T-helper 1 cell treated with Interleukin-12 subunit alpha and Interleukin-12 subunit beta and Interleukin-4 antibody, amounts not matched to agents 30 μg/mL and 1 μg/mL, for 36 hours (primary cell): ENCODE measurements around the gene POU2F2.
A peak's percentile ranks its signal among the peaks of the same experiment; 100 is the strongest.

ENCODE experiments used
- H3K27ac Mint-ChIP-seq: one replicate; pipeline ENCODE4 v1.8.0; 2021; ENCODE audit warnings: mild to moderate bottlenecking, mixed read lengths
- H3K27me3 Mint-ChIP-seq: one replicate; pipeline ENCODE4 v1.8.0; 2021; ENCODE audit warnings: low read depth, mixed read lengths
- H3K36me3 Mint-ChIP-seq: one replicate; pipeline ENCODE4 v1.8.0; 2021; ENCODE audit warnings: low read depth, mixed read lengths
- H3K4me1 Mint-ChIP-seq: one replicate; pipeline ENCODE4 v1.8.0; 2021; ENCODE audit warnings: low read depth, mixed read lengths
- H3K4me3 Mint-ChIP-seq: one replicate; pipeline ENCODE4 v1.8.0; 2021; ENCODE audit warnings: mild to moderate bottlenecking, moderate library complexity, mixed read lengths
- H3K9me3 Mint-ChIP-seq: one replicate; pipeline ENCODE4 v1.8.0; 2021; ENCODE audit warnings: mixed read lengths

Gene POU2F2

DNA sequence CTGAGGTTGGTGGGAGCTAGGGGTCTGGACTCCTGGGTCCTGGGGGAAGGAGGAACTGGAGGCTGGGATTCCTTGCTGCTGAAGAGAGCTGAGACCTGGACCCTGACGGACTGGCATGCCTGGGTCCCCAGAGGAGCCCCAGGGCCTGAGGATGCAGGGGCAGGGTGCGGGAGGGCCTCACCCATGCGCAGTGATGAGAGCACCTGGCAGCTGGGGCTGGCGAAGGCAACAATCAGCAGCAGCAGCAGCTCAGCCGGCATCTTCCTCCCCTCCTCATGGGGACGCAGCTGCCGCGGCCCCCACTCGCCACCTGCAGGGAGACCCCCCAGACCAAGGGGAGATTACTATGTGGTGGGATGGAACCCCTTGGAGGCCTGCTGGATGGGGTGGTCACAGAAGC lies 66.7 kb downstream of the POU2F2 start:
- H3K36me3 Mint-ChIP-seq = no peaks in the 10 kb centered on the region
- no peak overlapping the region for H3K4me3 Mint-ChIP-seq
- no peaks in the 10 kb centered on the region for H3K9me3 Mint-ChIP-seq
- H3K27me3 Mint-ChIP-seq = peaks cover 3% of the 10 kb centered on the region
- peaks cover 2% of the 10 kb centered on the region for H3K4me1 Mint-ChIP-seq
- no peak overlapping the region for H3K27ac Mint-ChIP-seq

DNA sequence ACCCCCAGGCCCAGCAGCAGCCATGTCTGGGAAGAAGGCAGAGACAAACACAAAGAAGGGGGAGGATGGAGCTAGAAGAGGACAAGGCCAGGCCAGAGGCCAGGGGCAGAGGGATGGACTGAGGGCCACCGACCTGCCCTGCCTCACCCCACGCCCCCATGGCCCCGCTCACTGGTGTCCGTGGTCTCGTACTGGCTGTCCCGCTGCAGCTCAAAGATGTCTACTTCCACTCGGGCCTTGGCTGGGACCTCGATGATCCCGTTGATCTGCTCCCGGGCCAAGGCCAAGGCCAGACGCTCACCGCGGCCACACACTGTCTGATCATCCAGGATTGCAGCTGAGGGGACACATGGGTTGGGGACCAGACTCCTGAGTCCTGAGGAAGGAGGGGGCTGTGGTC lies 67.2 kb downstream of the POU2F2 start:
- H3K9me3 Mint-ChIP-seq = no peaks in the 10 kb centered on the region
- H3K27ac Mint-ChIP-seq = no peak overlapping the region
- no peaks in the 10 kb centered on the region for H3K36me3 Mint-ChIP-seq
- H3K4me1 Mint-ChIP-seq = no peaks in the 10 kb centered on the region
- H3K4me3 Mint-ChIP-seq = no peak overlapping the region
- H3K27me3 Mint-ChIP-seq = no peaks in the 10 kb centered on the region

DNA sequence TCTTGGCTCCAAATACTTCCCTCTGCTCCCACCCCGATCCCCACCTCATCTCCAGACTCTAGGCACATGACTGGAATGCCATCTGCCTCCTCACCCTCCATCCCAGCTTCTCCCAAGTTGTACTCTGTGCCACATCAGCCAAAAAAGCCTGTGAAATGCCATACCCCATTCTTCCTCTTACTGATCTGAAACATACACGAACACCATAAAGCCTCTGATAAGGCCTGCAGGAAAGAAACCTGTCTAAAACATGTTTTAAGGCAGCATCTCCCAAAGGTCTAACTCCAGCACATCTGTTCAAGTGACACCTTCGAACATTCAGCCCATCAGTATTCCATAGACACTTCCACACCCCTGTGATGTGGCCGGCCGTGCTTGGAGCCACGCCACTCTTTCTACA lies 67.8 kb downstream of the POU2F2 start:
- no peaks in the 10 kb centered on the region for H3K36me3 Mint-ChIP-seq
- H3K27ac Mint-ChIP-seq = no peak overlapping the region
- no peaks in the 10 kb centered on the region for H3K9me3 Mint-ChIP-seq
- no peaks in the 10 kb centered on the region for H3K4me1 Mint-ChIP-seq
- no peaks in the 10 kb centered on the region for H3K27me3 Mint-ChIP-seq
- no peak overlapping the region for H3K4me3 Mint-ChIP-seq

DNA sequence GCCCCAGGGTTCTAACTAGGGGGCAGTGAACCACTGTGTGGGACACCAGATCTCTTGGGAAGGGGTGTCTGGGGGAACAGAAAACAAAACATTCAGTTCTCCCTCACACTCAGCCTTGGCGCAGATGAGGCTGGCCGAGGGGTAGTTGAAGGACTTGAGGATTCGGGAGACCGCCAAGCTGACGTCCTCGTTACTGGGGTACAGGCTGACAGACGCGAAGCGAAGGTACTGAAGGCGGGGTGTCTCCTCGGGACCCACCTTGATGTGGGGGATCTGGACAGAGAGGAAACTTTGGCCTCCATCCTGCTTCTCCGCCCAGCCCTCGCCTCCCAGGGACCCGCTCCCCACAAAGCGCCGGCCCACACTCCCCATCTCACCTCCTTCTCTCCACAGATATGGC lies 69.9 kb downstream of the POU2F2 start:
- Mint-ChIP-seq H3K36me3 (no peaks in the 10 kb centered on the region), H3K27ac (no peak overlapping the region), H3K4me1 (no peaks in the 10 kb centered on the region), H3K27me3 (no peaks in the 10 kb centered on the region), H3K4me3 (no peak overlapping the region), H3K9me3 (no peaks in the 10 kb centered on the region)

DNA sequence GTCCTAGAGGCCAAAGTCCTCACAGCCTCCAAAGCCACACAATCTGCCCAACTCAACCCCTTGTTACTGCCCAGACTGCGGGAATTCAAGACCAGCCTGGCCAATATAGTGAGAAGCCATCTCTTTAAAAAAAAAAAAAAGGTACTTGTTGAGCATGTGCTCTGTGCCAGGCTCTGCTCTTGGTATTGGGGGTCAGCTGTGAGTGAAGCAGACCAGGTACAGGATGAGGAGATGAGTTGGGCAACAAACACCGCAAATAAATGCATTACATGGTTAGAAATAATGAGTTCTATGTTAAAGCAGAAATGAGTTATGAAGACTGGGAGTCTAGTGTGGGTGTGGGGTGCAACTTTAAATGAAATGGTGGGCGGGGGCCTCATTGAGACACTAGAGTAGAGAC lies 72.1 kb downstream of the POU2F2 start:
- Mint-ChIP-seq H3K4me1 (no peaks in the 10 kb centered on the region), H3K4me3 (no peak overlapping the region), H3K27me3 (no peaks in the 10 kb centered on the region), H3K9me3 (no peaks in the 10 kb centered on the region), H3K36me3 (no peaks in the 10 kb centered on the region), H3K27ac (no peak overlapping the region)

DNA sequence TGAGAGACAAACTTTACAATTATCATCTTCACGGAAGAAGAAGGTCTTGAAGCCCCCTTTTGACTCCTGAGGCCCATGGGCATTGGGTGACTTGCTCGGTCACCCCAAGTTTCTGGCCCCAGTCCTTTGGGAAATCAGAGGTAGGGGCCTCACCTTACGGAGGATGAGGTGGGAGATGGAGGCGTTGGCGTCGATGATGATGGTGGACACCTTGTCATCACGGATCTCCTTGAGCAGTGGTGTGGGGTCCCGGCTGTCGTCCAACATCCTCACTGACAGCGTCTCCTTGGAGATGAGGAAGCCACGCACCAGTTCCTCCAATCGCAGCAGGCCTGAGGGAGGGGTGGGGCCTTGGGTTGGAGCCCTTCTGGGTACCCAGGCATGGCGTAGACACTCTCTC lies 73.0 kb downstream of the POU2F2 start:
- no peaks in the 10 kb centered on the region for H3K27me3 Mint-ChIP-seq
- no peaks in the 10 kb centered on the region for H3K4me1 Mint-ChIP-seq
- H3K27ac Mint-ChIP-seq = no peak overlapping the region
- H3K4me3 Mint-ChIP-seq = no peak overlapping the region
- no peaks in the 10 kb centered on the region for H3K9me3 Mint-ChIP-seq
- no peaks in the 10 kb centered on the region for H3K36me3 Mint-ChIP-seq

DNA sequence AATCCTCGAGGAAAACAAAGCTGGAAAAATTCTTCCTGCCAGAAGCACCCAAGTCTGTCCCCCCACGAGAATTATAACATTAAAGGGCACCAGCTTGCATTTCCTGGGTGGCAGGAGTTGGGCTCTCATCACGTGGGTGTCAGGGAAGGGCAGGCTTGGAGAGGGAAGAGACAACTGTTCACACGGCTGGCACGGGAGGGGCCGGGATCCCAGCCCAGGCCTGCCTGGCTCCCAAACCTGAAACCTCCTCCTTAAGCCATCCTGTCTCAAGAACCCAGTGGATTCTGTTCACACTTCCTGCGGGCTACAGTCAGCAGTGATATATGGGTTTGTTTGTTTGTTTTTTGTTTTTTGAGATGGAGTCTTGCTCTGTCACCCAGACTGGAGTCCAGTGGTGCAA lies 74.4 kb downstream of the POU2F2 start:
- H3K27me3 Mint-ChIP-seq = no peaks in the 10 kb centered on the region
- H3K4me3 Mint-ChIP-seq = no peak overlapping the region
- H3K36me3 Mint-ChIP-seq = no peaks in the 10 kb centered on the region
- H3K27ac Mint-ChIP-seq = no peak overlapping the region
- no peaks in the 10 kb centered on the region for H3K9me3 Mint-ChIP-seq
- no peaks in the 10 kb centered on the region for H3K4me1 Mint-ChIP-seq

DNA sequence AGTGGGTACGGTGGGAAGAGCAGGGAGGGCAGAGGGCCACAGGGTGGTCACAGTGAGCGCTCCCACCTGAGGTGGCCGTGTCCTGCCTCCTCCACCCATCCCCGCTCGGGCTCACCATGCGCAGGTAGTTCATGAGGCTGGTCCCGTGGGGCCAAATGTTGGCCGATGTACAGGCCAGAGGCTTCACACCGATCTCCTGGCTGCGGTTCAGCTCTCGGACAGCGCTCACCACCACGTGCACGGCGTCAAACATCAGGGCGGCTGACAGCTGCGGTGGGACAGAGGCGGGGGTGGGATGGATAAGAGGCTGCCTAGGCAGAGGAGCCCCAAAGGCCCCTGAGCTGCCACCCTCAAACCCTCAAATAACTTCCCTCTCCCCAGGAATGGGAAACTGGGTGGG lies 78.0 kb downstream of the POU2F2 start:
- Mint-ChIP-seq H3K27ac (no peak overlapping the region), H3K36me3 (no peaks in the 10 kb centered on the region), H3K4me3 (no peak overlapping the region), H3K9me3 (no peaks in the 10 kb centered on the region), H3K4me1 (peaks cover 12% of the 10 kb centered on the region), H3K27me3 (no peaks in the 10 kb centered on the region)

DNA sequence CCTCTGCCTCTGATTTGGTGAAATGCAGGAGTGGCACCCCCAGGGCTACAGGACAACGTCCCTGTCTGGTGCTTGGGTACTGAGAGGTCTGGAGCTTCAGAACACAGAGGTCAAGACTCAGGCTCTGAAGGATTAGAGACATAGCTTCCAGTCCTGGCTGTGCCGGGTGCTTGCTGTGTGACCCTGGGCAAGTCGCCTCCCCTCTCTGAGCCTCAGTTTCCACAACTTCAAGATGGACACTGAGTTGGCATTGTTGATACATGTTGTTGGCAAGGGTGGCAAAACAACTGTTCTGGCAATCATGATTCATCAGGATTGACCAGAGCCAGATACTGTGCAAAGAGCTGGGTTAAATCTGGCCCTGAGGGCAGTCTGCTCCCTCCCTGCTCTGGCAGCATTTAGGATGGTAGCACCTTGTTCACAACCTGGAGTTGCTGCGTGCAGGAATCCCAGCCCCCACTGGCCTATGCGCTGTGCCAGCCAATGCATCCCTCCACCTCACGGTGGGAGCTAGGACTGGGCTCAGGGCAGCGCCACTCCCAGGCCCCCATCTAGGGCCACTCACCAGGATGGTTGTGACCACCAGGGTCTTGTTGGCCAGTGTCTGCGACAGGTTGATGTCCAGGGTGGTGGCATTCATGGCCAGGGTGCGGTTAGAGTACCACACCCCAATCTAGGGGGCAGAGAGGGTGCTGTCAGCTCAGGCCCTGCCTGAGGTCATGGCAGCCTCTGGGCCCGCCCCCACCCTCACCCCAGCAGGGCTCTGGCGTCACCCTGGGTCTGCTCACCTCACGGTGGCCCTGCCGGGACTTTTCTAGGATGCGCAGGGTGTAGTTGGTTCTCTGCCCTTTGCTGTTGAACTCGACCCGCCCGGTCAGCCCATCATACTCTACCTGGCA lies 79.0 kb downstream of the POU2F2 start:
- H3K4me1 Mint-ChIP-seq = peaks cover 16% of the 10 kb centered on the region
- H3K4me3 Mint-ChIP-seq = no peak overlapping the region
- no peak overlapping the region for H3K27ac Mint-ChIP-seq
- no peaks in the 10 kb centered on the region for H3K27me3 Mint-ChIP-seq
- no peaks in the 10 kb centered on the region for H3K9me3 Mint-ChIP-seq
- H3K36me3 Mint-ChIP-seq = no peaks in the 10 kb centered on the region

DNA sequence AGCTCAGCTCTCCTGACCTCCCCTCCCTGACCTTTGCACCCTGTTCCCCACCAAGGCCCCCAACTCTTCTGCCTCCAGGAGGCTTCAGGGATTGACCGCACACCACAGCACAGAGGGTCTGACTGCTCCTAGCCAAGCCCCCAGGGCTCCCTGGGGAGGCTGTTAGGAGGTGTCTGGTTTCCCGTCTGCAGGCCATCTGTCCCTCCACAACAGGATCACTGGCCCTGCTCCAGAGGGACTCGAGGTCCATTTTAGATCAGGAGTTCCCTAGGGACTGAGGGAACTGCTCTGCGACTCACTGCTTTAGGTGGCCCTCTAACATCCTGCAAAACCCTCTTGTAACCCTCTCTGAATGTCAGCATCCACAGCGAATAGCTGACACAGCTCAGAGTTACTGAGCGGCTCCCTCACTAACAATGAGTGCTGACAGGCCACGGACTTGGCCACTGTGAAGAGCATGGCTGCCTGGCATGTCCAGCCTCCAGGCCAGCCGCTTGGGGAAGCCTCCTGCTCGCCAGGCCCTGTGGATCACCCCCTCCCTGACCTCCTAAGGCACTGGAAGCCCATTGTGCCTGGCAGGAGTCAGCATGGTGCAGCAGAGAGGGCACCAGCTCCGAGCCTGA lies 79.9 kb downstream of the POU2F2 start:
- Mint-ChIP-seq H3K27me3 (peaks cover 2% of the 10 kb centered on the region), H3K36me3 (no peaks in the 10 kb centered on the region), H3K4me3 (no peak overlapping the region), H3K9me3 (no peaks in the 10 kb centered on the region), H3K27ac (no peak overlapping the region), H3K4me1 (peaks cover 16% of the 10 kb centered on the region)

DNA sequence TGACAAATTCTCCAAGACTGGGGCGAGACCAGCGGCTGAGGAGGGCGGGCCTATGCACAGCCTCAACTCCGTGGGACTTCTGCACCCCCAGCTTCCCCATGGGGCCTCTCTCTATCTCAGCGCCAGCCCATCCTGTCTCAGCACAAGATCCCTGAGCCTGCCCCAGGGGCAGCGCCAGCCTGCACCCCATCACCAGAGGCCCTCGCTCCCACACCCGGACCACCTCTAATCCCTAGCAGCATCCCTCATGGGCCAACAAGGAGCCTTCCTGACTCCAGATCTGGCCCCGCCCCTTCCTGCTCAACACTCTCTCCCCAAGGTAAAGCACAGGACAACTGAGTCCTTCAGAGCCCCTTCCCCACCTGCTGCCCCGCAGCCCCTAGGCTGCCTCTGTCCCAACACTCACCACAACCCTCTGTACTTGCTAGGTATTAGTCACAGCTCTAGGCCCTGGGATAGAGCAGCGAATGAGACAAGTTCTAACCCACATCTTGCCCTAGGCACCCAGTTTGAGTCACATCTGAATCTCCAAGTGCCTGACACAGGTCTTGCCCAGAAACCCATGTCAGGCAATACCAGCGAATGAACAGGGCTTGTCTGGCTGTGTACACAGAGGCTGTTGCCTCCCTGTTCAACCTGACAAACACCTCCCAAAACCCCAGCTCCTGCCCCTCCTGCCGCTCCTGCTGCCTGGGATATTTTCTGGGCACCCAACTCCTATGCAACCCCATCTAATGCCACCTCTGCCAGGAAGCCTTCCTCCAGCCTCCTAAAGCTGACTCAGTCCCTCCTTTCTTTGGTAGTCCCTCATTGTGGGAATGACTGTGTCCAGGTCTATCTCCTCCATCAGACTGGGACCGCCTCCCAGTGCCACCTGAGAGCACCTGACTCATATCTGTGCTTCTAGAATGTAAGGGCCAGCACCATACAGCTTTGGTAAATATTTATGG lies 80.8 kb downstream of the POU2F2 start:
- peak overlapping the region; percentile 63 for H3K27ac Mint-ChIP-seq
- peaks cover 16% of the 10 kb centered on the region for H3K4me1 Mint-ChIP-seq
- no peak overlapping the region for H3K4me3 Mint-ChIP-seq
- H3K36me3 Mint-ChIP-seq = no peaks in the 10 kb centered on the region
- H3K9me3 Mint-ChIP-seq = no peaks in the 10 kb centered on the region
- peaks cover 5% of the 10 kb centered on the region for H3K27me3 Mint-ChIP-seq

DNA sequence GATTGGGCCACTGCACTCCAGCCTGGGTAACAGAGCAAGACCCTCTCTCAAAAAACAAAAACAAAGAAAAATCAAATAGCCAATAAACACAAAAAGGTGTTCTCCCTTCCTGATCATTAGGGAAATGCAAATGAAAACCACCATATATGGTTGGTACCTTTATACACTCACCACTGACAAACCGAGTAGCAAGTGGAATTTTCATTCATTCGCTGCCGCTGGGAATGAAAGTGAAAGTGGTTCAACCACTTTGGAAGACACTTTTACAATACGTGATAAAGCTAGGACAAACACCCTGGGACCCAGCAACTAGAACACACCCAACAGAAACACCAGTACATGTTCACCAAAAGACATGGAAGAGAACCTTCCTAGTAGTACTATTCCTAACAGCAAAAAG lies 83.3 kb downstream of the POU2F2 start:
- Mint-ChIP-seq H3K36me3 (no peaks in the 10 kb centered on the region), H3K4me1 (peaks cover 16% of the 10 kb centered on the region), H3K4me3 (peak overlapping the region; percentile 36), H3K27ac (peak overlapping the region; percentile 8), H3K9me3 (no peaks in the 10 kb centered on the region), H3K27me3 (peaks cover 5% of the 10 kb centered on the region)

DNA sequence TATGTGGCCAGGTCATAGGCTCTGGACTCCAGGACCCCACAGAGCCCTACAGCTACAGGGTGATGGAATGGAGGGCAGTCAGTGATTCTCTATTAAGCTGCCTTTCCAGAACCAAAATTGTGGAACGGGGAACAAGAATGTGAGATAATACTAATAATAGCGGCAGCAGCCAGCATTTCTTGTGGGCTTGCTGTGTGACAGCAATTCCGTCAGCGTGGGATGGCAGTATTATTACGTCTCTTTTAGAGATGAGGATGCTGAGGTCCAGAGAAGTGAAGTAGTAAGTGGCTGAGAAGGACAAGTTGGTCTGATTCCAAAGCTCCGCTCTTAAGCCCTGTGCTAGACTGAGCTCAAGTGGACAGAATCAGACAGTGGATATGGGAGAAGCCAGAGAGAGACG lies 86.7 kb downstream of the POU2F2 start:
- no peak overlapping the region for H3K4me3 Mint-ChIP-seq

DNA sequence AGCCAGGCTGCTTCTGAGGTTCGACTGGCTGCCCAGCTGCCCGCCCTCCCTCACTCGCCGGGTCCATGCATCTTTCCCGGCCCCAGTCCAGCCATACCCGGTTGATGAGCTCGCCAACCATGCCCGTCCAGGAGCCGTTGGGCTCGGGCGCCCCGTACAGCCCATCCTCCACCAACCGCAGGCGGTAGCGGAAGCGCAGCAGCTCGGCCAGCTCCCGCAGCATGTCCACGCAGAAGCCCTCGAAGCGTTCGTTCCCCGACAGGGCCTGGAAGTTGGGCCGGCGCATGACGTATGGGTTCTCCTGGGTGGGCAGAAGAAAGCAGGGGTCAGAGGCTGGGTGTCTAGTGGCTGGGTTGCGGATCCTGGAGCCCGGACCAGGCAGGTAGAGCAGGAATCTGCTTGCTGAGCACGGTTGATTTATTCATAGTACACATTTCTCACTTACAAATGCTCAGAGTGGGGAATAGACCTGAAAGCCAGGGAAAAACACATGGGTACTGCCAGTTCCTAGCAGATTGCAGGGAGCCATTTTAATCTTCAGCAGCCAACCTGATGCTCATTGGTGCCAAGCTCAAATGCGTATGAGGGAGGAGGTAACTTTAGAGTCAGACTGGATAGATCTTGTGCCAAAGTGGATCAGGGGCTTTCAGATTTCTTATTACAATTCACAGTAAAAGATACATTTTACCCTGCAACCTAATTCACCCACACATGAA lies 89.6 kb downstream of the POU2F2 start:
- Mint-ChIP-seq H3K4me3 (no peak overlapping the region), H3K9me3 (no peaks in the 10 kb centered on the region), H3K36me3 (no peaks in the 10 kb centered on the region), H3K27ac (no peak overlapping the region), H3K27me3 (peaks cover 5% of the 10 kb centered on the region), H3K4me1 (no peaks in the 10 kb centered on the region)

More for the DNA sequence above, 86.7 kb downstream of the POU2F2 start:
- no peaks in the 10 kb centered on the region for H3K36me3 Mint-ChIP-seq
- H3K9me3 Mint-ChIP-seq = no peaks in the 10 kb centered on the region
- H3K4me1 Mint-ChIP-seq = peaks cover 7% of the 10 kb centered on the region
- peaks cover 5% of the 10 kb centered on the region for H3K27me3 Mint-ChIP-seq
- H3K27ac Mint-ChIP-seq = no peak overlapping the region
